HG03025 (cell line): ENCODE results near the gene ANKS4B.
"Not testable (repeated sequence)": the region's sequence is repeated elsewhere in the genome, so short reads cannot be mapped to it uniquely, and the experiment has no call there.

Source experiments
- ATAC-seq: cut with Tn5 transposase; IDR thresholded peaks from one replicate; pipeline ENCODE4 v1.9.1; 2021; ENCODE audit warnings: mild to moderate bottlenecking, moderate library complexity; ENCODE audit not compliant: unreplicated experiment, low FRiP score

The ANKS4B gene

DNA sequence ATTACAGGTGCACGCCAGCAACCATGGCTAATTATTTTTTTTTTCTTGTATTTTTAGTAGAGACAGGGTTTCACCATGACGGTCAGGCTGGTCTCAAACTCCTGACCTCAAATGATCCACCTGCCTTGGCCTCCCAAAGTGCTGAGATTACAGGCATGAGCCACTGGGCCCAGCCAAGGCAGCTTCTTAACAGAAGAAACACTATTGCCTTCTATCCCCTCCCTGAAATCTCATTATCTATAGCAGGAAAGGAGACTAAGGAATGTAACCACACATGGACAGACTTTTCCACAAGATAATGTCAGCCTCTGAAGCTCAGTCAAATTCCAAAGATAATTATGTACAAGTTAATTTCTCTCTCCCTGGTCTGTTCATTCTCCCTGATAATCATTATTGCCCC is 16.4 kb upstream of the ANKS4B start:
- ATAC-seq = no peak

DNA sequence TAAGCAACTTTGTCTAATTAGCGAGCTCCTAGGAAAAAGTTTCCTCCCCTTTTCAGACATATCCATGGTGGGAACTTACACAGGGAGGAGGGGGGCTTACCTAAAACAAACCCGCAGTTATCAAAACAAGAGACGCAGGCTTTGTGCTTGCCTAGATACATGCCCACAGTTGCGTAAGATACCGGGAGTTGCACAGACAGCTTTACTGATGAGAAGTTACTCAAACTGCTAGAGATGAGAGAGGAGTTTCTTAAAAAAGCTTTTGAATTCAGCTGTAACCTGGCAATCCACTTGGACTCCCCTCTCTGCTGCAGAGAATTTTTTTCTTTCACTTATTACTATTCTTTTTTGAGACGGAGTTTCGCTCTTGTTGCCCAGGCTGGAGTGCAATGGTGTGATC is 15.3 kb upstream of the ANKS4B start:
- no peak for ATAC-seq

DNA sequence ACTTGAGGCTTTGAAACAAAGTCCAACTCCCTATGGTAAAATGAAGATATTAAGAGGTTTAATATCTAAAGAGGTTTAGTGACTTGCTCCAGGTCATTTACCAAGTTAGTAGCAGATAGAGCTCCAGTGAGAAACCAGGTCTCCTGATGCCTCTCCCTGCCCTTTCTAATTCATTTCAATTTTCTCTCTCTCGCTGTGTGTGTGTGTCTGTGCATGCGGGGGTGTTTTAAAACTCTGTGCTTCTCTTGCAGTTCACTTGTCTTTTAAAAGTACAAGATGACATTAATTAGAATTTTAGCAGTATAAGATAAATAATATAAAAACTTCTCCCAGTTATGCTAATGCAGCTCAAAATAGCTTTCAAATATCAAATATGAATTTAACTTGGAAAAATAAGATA is 13.9 kb upstream of the ANKS4B start:
- no peak for ATAC-seq

DNA sequence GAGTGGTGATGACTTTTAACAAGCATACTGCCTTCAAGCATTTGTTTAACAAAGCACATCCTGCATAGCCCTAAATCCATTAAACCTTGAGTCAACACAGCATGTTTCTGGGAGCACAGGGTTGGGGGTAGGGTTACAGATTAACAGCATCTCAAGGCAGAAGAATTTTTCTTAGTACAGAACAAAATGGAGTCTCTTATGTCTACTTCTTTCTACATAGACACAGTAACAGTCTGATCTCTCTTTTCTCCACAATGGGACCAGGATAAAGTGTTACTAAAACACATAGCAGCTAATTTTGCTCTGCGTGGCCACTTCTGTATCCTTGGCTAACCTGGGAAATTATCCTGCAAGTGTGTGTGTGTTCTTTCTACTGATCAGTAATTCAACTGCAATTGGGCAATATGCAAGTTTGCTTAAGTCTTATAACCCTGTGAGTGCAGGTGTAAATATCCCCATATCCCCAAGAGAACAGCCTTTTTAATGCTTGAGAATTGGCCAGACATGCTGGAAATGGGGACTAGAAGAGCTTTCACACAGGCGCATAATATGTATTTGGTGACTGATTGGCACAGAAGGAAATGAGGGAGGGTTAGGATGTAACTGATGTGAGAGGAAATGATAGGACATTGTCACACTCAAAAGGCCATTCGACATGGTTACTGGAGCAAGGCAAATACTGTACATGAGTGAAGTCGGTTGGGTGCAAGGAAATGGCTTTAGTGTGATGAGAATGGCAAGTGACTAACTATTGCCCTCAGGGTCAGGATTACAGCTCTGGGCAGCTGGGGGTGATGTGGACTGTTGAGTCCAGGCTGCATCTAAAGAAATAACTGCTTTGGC is 10.8 kb upstream of the ANKS4B start:
- no peak for ATAC-seq

DNA sequence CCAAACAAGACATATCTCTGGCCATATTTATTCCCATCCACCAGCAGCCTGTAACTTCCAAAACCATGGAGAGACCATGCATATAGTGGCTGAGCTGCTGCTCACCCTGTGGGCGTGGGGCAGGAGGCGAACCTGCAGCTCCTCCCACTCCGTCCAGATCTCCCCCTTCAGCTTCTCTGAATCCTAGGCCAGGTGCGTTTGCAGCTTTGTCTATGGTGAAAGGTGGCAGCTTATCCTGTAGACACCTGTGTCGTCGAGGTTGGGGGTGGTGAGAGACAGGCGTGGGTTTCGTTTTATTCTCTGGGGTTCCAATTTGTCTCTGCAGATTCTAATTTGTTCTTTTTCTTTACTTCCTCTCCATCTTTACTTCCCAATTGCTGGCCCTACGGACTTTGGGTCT is 9.7 kb upstream of the ANKS4B start:
- no peak for ATAC-seq

DNA sequence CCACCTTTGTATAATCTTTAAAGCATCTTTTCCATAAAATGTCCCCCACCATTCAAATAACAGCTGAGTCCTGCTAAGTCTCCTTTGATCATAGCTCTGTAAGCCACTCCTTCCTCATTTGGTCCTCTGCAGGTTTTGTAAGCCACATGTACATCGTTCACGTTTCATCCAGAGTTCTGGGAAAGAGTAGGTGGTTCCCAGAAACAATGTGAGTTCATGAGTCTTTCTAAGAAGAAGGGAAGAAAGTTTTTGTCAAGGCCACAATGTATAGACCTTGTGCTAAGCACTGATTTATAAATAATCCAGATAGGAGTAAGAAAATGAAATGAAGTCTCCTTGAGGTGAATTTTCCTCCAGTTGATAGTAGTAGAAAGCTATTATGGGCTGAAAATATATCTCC is 8.7 kb upstream of the ANKS4B start:
- ATAC-seq = no peak

DNA sequence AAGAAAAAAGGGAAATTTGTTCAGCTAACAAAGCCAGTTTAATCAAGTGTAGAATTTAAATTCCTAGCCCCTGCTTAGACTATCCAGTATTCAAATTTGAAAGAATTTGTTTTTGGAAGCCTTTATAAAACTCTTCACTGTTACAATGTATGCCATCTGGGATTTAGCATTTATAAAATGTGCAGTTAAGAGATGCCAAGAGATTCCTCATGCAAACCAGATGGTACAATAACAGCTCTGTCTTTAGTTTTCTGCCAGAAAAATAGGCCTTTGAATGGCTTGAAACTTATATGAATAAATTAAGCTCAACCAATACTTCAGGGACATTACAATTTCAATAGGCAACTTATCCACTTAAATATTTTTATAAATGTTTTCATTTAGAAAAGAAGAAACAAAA is 6.8 kb upstream of the ANKS4B start:
- ATAC-seq = no peak

DNA sequence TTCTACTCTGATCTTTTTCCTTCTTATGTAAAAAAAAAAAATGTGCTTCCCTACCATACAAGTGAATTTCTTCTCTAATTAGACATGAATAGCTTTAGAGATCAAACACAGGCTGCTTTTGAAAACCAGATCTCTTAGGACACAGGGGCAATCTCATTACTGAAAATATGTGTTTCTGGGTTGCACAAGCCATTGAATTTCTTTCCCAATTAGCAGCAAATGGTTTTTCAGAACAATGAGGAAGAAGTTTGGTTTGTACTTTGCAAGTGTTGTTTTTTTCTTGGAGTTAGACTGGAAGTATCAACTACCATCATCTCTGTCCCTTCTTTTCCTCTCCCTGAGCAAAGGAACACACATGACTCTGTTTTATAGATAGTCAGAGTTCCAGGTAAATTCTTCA is 5.6 kb upstream of the ANKS4B start:
- no peak for ATAC-seq

DNA sequence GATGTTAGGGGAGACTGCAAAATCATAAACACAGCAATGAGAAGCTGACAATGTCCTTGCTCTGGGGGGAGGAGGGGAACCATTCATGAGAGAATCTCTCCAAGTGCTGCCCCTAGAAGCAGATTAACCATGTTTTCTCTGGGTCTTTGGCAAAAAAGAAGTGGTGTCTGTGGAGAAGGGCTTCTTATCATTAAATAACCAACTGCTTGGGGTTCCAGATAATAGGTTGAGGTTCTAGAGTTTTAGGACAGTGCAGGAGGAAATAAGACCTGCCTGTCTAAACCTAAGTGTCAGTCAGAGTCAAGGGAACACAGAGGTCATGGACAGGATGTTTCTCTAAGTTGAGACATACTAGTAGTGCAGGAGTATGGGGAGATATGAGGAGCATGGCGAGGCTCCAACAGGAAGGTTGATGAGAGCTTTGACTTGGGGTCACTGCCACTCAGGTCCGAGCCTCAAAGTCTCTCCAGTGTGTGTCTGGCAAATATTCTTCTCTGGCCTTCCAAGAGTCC is 5.1 kb upstream of the ANKS4B start:
- ATAC-seq = no peak

DNA sequence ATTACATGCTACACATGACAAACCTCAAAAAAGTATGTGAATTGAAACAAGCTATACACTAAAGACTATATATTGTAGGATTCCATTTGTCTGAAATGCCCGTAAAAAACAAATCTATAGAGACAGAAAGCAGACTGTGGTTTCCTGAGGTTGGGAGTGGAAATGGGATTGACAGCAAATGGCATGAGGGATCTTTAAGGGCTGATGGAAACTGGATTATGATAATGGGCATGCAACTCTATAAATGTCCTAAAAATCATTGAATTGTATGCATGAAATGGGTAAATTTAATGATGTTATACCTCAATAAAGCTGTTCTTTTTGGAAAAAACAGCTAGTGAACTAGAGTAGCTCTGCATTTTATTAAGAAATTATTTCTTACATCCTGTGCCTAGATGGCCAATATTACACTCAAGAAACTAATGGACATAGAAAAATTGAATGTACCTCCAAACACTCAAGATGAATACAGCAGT is 416 bp upstream of the ANKS4B start:
- no peak for ATAC-seq

DNA sequence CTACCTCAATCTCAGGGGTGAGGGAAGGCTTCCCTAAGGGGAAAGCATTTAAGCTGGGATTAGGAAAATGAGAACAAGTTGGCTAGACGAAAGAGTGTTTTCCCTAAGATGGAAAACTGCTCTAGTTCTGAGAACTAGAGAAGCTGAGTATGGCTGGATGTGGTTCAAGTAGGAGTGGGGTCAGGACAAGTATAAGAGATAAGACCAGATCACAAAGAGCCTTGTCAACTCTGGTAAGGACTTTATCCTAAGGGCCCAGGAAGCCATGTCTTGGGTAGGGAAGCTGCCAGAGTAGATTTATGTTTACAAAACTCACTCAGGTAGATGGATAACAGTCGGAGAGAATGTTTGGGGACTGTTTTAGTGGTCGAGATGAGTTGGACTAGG is 1.7 kb downstream of the ANKS4B start:
- no peak for ATAC-seq

DNA sequence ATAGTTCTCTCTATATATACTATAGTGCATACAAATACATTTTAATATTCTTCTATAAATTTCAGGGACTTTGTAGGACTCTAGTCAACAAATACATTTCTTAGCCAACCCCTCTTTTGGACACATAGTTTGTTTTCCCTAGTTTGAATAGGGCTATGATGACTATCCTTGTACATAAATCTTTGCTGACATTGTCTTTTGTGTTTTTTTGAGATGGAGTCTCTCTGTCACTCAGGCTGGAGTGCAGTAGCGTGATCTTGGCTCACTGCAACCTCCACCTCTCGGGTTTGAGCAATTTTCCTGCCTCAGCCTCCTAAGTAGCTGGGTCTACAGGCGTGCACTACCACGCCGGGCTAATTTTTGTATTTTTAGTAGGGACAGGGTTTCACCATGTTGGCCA is 3.3 kb downstream of the ANKS4B start:
- no peak for ATAC-seq

DNA sequence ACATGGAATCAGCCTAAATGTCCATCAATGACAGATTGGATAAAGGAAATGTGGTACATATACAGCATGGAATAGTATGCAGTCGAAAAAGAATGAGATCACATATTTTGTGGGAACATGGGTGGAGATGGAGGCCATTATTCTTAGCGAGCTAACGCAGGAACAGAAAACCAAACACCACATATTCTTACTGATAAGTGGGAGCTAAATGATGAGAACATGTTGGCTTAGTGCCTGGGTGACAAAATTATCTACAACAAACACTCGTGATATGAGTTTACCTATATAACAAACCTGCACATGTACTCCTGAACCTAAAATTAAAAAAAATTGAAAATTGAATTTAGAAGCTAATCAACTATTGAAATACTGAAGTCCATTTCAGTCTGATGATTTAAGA is 6.1 kb downstream of the ANKS4B start:
- ATAC-seq = no peak

DNA sequence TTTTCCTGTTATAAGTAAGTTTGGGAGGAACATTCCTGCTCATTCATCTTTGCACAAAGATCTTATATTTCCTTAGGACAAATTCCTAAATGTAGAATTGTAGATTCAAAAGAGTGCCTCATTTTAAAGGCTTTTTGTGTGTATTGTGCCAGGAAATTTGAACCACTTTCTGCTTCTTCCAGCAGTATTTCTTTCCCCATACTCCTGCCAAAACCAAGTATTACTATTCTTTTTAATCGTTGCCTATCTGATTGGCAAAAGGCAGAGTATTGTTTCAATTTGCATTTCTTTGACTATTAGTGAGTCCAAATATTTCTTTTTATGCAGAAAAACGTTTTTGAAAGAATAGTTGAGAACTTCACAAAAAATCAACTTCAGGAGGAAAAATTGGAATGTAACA is 9.3 kb downstream of the ANKS4B start:
- no peak for ATAC-seq

DNA sequence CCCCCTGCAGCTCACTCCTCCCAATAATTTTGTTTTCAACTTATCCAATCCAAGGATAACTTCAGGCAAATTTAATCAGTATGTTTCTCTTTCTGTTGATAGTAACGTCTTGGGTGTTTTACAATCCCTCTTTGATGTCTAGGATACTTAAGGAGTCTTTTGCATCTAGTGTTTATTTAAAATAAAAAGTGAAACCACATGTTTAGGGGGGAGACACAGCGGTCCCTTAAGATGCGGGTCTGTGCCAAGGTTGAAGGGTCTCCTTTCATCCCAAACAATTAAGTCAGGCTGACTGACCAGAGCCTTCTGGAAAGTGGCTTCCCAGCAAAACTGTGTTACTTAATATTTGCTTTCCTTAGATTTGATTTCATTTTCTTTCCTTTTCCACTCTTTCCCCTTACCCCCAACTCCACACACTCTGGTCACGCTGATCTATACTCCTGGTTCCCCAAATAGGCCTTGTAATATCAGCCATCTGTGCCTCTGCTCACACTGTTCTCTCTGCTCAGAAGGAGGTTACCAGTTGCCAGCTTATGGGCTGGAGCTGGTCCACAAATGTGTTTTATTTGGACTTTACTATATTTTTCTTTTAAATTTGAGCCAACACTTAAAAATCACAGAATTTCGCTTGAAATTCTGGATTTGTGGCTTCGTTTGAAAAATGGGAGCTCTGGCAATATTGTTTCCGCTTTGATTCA is 11.2 kb downstream of the ANKS4B start:
- ATAC-seq = no peak

DNA sequence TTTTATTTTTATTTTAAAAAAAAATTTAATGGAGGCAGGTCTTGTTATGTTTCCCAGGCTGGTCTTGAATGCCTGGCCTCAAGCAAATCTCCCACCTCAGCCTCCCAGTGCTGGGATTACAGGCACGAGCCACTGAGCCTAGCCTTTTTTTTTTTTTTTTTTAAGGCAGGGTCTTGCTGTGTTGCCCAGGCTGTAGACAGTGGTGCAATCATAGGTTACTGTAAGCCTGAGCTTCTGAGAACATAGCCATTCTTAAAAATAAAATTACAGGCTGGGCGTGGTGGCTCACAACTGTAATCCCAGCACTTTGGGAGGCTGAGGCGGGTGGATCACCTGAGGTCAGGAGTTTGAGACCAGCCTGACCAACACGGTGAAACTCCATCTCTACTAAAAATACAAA is 14.7 kb downstream of the ANKS4B start:
- ATAC-seq = not testable (repeated sequence)

DNA sequence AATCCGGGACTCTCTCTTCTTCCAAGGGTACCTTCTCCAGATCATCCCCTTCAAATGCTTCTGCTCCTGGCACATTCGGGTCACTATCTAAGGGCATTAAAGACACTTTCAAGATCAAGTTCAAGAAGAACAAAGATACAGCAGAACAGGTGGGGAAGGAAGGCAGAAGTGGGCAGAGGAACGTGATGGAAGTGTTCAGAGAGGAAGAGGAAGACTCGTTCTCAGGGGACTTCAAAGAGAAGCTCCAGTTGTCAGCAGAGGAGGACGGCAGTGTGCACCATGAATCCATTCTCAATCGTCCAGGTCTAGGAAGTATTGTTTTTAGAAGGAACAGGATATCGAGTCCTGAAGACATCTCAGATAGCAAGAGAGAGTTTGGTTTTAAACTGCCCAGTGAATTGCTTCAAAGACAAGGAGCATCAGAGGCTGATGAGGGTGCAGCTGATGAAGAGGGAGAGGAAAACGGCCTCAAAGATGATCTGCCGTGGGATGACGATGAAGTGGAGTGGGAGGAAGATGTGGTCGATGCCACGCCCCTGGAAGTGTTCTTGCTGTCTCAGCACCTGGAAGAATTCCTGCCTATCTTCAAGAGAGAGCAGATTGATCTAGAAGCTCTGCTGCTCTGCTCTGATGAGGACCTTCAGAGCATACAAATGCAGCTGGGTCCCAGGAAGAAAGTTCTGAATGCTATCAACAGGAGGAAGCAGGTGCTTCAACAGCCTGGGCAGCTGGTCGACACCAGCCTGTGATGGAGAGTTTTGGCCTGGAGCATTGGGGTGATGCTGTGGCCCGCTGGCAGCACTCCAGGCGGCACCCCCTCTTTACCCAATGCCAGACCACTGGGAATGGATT is 16.8 kb downstream of the ANKS4B start:
- ATAC-seq = no peak

DNA sequence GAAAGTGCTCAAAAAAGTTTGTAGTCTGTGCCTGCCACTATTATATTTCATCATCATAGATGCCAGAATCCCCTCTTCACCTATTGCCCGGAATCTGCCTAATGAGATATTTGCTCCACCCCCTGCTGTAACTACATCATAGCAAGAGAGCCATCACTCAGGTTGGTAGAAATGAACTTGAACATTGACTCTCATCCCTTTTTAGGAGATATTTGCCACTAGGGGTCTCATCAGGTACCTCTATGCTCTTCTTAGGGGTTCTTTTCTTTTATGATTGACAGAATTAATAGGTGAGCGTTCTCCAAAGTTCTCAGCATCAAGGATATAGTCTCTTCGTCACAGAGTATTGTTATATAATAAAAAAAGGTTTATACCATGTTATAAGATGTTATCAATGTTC is 20.0 kb downstream of the ANKS4B start:
- no peak for ATAC-seq

DNA sequence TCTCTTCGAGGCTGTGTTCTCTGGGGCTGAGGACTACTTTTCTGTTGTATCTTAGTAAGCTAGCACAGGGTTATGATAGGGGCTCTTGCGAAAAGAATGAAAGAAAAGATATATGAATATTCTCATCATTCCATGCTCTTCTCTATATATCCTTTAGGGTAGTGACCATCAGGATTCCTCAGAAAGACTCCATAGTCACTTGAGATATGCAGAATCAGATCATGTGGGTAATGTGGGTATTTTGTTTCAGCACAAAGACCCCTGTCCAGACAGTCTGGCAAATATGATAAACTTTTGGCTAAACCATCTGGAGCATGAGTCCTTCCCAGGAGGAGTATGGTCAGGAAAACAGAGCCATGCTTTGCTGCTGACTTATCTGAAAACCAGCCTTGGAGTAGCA is 23.1 kb downstream of the ANKS4B start:
- ATAC-seq = no peak

DNA sequence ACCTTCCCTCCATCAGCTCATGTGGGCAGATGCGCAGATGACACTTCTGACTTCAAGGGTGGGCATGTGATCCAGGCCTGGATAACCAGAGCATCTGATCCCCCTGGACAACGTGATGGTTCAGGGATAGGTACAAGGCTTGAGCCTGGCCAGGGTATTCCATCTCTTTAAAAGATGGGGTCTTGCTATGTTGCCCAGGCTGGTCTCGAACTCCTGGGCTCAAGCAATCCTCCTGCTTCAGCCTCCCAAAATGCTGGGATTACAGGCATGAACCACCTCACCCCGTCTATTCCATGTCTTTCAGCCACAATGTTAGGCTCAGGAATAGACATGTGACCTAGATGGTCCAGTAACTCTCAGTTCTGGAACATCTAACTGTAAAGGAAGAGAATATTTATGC is 23.8 kb downstream of the ANKS4B start:
- no peak for ATAC-seq
